Kidney (tissue), 14 donors: ENCODE results near the gene UNC45A. TPM values are rescaled to one million over a fixed set of nuclear protein-coding genes. Genes with fewer than 3 reads are reported as not detected.

Experiments used
- DNase-seq, 5 donors: peaks; one replicate each; pipeline ENCODE4 v3.0.0-alpha.2; 2013 to 2020
- FAIRE-seq: peaks from 2 replicates; lab custom pipeline; 2012; peaks lifted over from hg19 to GRCh38; lab: Jason Lieb, UNC
- H3K27ac ChIP-seq, 2 donors: one replicate each; pipeline ENCODE4 v1.7.0; 2013; ENCODE audit warnings: low read depth in 2 of 2, low read length in 2 of 2, inconsistent platforms in 1 of 2
- H3K27me3 ChIP-seq: one replicate; pipeline ENCODE4 v1.7.1; 2013; ENCODE audit warnings: low read length, inconsistent platforms; ENCODE audit not compliant: control insufficient read depth, insufficient read depth
- H3K36me3 ChIP-seq, 3 donors: one replicate each; pipeline versions ENCODE4 v1.7.0 to v1.7.1; 2013; ENCODE audit warnings: low read length in 3 of 3, control low read depth in 1 of 3, inconsistent platforms in 1 of 3; ENCODE audit not compliant: insufficient read depth in 3 of 3, control insufficient read depth in 2 of 3
- H3K4me1 ChIP-seq, 3 donors: one replicate each; pipeline versions ENCODE4 v1.7.0 to v1.7.1; 2013; ENCODE audit warnings: low read length in 3 of 3, inconsistent platforms in 1 of 3, low read depth in 1 of 3; ENCODE audit not compliant: control insufficient read depth in 2 of 3, insufficient read depth in 2 of 3
- H3K4me3 ChIP-seq, 3 donors: one replicate each; pipeline versions ENCODE4 v1.7.0 to v1.8.1; 2013; ENCODE audit warnings: low read length in 3 of 3, control low read depth in 1 of 3, inconsistent platforms in 1 of 3
- H3K9ac ChIP-seq, 3 donors: one replicate each; pipeline versions ENCODE4 v1.7.0 to v1.7.1; 2013; ENCODE audit warnings: low read length in 3 of 3, control low read depth in 1 of 3, inconsistent platforms in 1 of 3
- H3K9me3 ChIP-seq, 3 donors: one replicate each; pipeline versions ENCODE4 v1.7.0 to v1.7.1; 2013; ENCODE audit warnings: low read length in 3 of 3, control low read depth in 1 of 3, inconsistent platforms in 1 of 3; ENCODE audit not compliant: control insufficient read depth in 2 of 3, insufficient read depth in 1 of 3
- intact Hi-C: fragments of 100-400 bp; cut with DNase I; formaldehyde crosslinking; loops from one replicate; pipeline ENCODE4 v1.11.1; 2022
- polyA plus RNA-seq: library from polyadenylated mRNA; stranded (reverse); fragments of 350-450 nt; fragmentation: Illumina TruSeq; extraction: RNeasy Lipid Tissue Mini Kit (QIAGEN cat#74804); gene quantifications from one replicate; pipeline ENCODE4 v1.2.3, GENCODE V29; 2014; ENCODE audit warnings: low read depth, low replicate concordance; ENCODE audit not compliant: insufficient read depth
- total RNA-seq: library from RNA; stranded (reverse); fragmentation: NEBNext Ultra II Directional; extraction: Animal tissue kit (Norgen Biotek cat#: 25700); gene quantifications from one replicate; pipeline ENCODE4 v1.2.1, GENCODE V29; 2021
- TF ChIP-seq, protein P1 (sequence below): IDR thresholded peaks from 3 replicates; pipeline ENCODE4 v1.5.1; 2012; ENCODE audit warnings: mild to moderate bottlenecking, moderate library complexity, borderline replicate concordance; ENCODE audit not compliant: insufficient read depth; ENCODE audit errors: extremely low read depth
- donor health status: control.
- donor health status: control.
- donor health status: control.
- donor health status: control.
- donor health status: control.
- donor health status: DM: yes; HTN: yes; CAD: no.
- donor health status: Normal renal cell carcinoma (clear cell type).

Gene UNC45A
- total and polyA plus RNA-seq, 2 donors from 2014 or later: 48.9 to 62.8 TPM

DNA sequence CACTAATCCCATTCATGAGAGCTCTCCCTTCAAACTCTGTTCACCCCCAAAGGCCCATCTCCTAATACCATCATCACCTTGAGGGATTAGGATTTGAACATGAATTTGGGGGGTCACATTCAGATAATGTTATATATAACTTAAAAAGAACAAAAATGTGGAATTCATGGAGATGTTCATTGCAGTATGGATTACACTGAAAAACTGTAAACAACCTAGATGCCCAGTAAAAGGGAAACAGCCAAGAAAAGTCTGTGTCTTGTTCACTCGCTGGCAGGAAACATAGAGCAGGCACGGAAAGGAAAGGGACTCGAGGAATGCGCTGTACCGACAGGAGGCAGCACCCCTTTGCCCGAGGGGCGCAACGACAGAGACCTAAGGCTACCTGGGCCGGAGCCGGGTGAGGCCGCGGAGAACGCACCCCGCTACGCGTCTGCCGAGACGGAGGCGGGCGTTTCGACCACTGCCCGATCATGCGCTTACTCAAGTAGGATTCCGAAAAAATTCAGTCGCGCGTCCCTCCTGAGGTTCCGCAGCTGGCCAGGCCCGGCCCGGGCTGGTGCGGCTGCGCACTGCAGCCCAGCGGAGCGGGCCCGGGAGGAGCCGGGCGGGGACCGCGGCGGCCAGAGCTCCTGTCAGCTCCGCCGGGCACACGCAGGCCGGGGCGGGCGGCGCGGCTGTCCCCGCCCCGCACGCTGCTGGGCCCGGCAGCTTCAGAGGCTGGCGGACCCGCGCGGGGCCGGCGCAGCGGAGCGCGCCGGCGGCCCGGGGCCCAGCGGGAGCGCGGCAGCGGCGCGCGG is 32.8 kb upstream of the UNC45A start:
- peak; percentile 83 to 92 (median 90) for DNase-seq
- Histone ChIP-seq H3K9me3 (no peaks in the 10 kb centered on the region), H3K27ac (peak overlapping the region; percentile 92 to 93), H3K4me3 (peak overlapping the region; percentile 73 to 78 (median 74)), H3K36me3 (peaks cover 0 to 22% (median 20%) of the 10 kb centered on the region in 3 donors), H3K27me3 (no peaks in the 10 kb centered on the region), H3K9ac (peak overlapping the region; percentile 54 to 95 (median 66)), H3K4me1 (peaks cover 0 to 13% (median 13%) of the 10 kb centered on the region in 3 donors)
- FAIRE-seq: no peak
- intact Hi-C loops: no loop called here
- TF ChIP-seq, protein P1, sequence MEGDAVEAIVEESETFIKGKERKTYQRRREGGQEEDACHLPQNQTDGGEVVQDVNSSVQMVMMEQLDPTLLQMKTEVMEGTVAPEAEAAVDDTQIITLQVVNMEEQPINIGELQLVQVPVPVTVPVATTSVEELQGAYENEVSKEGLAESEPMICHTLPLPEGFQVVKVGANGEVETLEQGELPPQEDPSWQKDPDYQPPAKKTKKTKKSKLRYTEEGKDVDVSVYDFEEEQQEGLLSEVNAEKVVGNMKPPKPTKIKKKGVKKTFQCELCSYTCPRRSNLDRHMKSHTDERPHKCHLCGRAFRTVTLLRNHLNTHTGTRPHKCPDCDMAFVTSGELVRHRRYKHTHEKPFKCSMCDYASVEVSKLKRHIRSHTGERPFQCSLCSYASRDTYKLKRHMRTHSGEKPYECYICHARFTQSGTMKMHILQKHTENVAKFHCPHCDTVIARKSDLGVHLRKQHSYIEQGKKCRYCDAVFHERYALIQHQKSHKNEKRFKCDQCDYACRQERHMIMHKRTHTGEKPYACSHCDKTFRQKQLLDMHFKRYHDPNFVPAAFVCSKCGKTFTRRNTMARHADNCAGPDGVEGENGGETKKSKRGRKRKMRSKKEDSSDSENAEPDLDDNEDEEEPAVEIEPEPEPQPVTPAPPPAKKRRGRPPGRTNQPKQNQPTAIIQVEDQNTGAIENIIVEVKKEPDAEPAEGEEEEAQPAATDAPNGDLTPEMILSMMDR: peak; percentile 54

DNA sequence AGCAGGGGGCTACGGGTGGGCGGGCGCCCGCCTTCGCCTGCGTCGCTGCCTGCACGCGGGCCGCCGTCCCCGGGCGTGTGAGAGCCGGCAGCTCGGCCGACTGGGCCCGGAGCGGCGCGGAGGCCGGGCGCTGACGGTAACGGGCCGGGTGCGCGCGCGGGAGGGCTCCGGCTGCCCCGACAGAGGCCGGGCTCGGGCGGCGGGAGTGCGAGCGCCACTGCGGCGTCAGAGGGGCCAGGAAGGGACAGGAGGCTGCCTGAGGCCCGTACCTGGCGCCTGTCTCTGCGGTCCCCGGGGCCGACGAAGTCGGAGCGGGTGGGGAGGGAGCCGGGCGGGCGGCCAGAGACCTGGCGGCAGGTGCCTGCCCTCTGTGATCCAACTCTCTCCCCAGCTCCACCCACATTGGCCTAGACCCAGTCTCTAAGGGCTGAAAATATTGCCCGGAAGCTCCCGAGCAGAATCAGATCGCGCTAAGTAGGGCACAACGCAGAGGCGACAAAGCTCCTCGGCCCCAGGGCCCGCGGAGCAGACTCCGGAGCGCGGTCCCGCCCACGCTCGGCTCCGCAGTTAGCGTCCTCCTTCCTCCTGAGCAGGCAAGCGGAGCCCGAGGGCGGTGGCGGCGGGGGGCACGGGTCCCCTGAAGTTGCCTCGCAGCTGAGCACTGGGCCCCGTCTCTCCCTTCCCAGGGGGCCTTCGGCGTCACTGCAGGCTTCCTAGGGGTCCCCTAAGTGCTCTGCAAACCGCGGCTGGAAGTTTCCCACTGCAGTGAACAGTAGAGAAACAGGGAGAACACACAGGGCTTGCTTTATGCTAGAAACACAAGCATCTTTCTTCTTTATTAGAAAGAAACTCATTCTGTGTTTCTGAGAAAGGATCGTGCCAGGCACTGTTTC is 32.0 kb upstream of the UNC45A start, which contains the start of gene MAN2A2:
MAN2A2 (plus strand) TSS at position 463 of the 893 bp plus-strand sequence. CDS start 906 bp downstream, outside the sequence.
- intact Hi-C loops: no loop called here
- H3K9ac ChIP-seq: peak within 1 kb of the TSS; percentile 66 to 95 (median 80)
- TF ChIP-seq, protein P1: no peak

DNA sequence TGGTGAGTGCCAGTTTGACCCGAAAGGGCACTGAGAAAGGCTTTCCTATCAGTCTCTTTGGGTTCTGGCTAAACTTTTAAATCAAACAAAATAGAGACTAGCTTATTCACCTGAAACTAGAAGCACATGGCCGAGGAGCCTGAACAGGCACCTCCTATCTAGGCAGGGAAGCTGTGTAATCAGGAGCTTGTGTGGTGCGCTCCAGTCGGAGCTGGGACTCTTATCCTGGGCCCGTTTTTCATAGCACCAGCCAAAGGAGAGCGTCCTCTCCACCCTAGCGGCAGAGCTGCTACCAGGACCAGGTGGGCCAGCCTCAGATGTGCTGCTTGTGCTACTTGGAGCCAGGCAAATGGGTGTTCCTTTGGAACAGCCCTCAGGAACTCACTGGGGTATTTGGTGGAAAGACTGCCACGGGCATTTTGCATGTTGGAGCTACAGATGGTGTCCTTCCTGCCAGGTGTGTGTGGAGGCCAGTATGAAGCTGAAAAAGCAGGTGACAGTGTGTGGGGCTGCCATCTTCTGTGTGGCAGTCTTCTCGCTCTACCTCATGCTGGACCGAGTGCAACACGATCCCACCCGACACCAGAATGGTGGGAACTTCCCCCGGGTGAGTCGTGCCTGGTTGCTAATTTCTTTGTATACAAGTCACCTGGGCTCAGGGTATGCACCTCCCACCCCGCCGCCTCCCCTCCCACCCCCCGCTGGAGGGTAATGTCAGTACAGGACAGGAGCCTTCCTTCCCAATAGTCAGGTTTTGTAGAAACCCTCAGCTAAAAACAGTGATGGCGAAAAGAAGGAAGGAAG is 31.1 kb upstream of the UNC45A start:
- no peaks in the 10 kb centered on the region for H3K9me3 ChIP-seq
- H3K4me3 ChIP-seq: peak overlapping the region; percentile 57 to 75 (median 74)
- peak overlapping the region; percentile 76 to 88 for H3K27ac ChIP-seq
- intact Hi-C loops: no loop called here
- peaks cover 0 to 31% (median 28%) of the 10 kb centered on the region in 3 donors for H3K36me3 ChIP-seq
- peak; percentile 54 to 74 (median 59) for DNase-seq
- no peak for FAIRE-seq
- TF ChIP-seq, protein P1: peak; percentile 5
- H3K27me3 ChIP-seq: no peaks in the 10 kb centered on the region
- peak overlapping the region in 2 of 3 donors; percentile 80 to 94 for H3K9ac ChIP-seq
- H3K4me1 ChIP-seq: peaks cover 0 to 13% (median 13%) of the 10 kb centered on the region in 3 donors

More for the DNA sequence above, 32.0 kb upstream of the UNC45A start, which contains the start of gene MAN2A2:
- Histone ChIP-seq H3K9me3 (no peaks in the 10 kb centered on the region), H3K27me3 (no peaks in the 10 kb centered on the region), H3K4me3 (peak within 1 kb of the TSS; percentile 74 to 78 (median 75)), H3K36me3 (peaks cover 0 to 28% (median 26%) of the 10 kb centered on the region in 3 donors), H3K4me1 (peaks cover 0 to 13% (median 13%) of the 10 kb centered on the region in 3 donors), H3K27ac (peak within 1 kb of the TSS; percentile 92 to 93)
- peak; percentile 70 to 89 (median 82) for DNase-seq
- FAIRE-seq: no peak
